OCI-LY1 (cell line): ENCODE measurements around the gene ANKRD16.

Source experiments
- EZH2 ChIP-seq: fragments of 200-600 bp; sonication (generic), shearing (Covaris generic); IDR thresholded peaks from 2 replicates; pipeline ENCODE4 v1.8.0; 2017; ENCODE audit warnings: borderline replicate concordance, mixed run types, mild to moderate bottlenecking, antibody characterized with exemption, low read length, moderate library complexity, mixed read lengths
- TF ChIP-seq, protein P1 (sequence below): fragments of 200-600 bp; sonication (generic), shearing (Covaris generic); IDR thresholded peaks from 2 replicates; pipeline ENCODE4 v1.5.1; 2017; ENCODE audit warnings: mild to moderate bottlenecking, antibody characterized with exemption, low read length, moderate library complexity, mixed read lengths

DNA sequence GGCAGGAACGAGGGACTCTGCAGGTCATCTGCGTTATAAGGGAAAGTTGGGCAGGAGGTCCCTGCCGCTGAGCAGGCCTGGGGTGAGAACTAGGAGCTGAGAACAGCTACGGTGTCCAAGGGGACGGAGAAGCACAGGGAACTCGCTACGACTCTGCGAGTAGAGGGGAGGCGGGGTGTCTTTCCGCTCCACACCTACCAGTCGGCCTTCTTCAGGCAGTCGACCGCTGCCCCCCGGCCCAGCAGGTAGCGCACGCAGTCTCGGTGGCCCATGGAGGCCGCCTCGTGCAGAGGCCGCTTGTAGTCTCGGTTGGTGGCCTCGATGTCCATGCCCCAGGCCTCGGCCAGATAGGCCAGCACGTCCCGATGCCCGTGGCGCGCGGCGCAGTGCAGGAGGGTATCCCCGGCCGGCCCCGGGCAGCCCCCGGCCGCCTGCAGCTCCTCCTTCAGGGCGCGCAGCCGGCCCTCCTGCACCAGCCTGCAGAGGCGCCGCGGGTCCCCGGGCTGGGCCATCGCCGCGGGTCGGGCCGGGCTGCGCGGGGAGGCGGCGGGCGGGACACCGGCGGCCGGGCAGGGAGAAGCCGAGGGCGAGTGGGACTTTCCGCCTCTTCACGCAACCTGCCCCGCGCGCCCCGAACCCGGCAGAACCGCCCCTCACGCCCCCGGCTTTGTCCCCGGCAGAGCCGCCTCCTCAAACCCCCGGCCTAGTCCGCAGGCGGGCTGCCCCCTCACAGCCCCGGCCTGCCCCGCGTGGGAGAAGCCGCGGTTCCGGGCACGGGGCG is 660 bp downstream of the ANKRD16 start:
- TF ChIP-seq, protein P1, sequence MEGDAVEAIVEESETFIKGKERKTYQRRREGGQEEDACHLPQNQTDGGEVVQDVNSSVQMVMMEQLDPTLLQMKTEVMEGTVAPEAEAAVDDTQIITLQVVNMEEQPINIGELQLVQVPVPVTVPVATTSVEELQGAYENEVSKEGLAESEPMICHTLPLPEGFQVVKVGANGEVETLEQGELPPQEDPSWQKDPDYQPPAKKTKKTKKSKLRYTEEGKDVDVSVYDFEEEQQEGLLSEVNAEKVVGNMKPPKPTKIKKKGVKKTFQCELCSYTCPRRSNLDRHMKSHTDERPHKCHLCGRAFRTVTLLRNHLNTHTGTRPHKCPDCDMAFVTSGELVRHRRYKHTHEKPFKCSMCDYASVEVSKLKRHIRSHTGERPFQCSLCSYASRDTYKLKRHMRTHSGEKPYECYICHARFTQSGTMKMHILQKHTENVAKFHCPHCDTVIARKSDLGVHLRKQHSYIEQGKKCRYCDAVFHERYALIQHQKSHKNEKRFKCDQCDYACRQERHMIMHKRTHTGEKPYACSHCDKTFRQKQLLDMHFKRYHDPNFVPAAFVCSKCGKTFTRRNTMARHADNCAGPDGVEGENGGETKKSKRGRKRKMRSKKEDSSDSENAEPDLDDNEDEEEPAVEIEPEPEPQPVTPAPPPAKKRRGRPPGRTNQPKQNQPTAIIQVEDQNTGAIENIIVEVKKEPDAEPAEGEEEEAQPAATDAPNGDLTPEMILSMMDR: no peak
- TF ChIP-seq EZH2: no peak
